NK-92 (cell line): ENCODE measurements around the gene EIF1B.

Experiments used
- DNase-seq: peaks from one replicate; lab custom pipeline; 2025; ENCODE audit not compliant: unreplicated experiment; lab: John Stamatoyannopoulos, UW

Gene EIF1B

GRCh38 chr3:40308725-40309417, 636 bp upstream of the EIF1B start:
- DNase-seq: no peak

- no peak for DNase-seq
These were observed 603 bp downstream of the EIF1B start for GRCh38 chr3:40309925-40310695.

- DNase-seq: no peak
These were observed 1.2 kb downstream of the EIF1B start for GRCh38 chr3:40310705-40311104.

GRCh38 chr3:40312661-40313226, 3.2 kb downstream of the EIF1B start:
- DNase-seq: no peak

- DNase-seq: no peak
These were observed 4.7 kb downstream of the EIF1B start for GRCh38 chr3:40313975-40314860.

- DNase-seq: no peak
These were observed 7.8 kb downstream of the EIF1B start for GRCh38 chr3:40317061-40317855.

- DNase-seq: no peak
These were observed 12.3 kb downstream of the EIF1B start for GRCh38 chr3:40321818-40322217.

- no peak for DNase-seq
These were observed 14.4 kb downstream of the EIF1B start for GRCh38 chr3:40323946-40324345.

GRCh38 chr3:40324621-40325020, 15.1 kb downstream of the EIF1B start:
- no peak for DNase-seq

GRCh38 chr3:40325465-40325864, 16.0 kb downstream of the EIF1B start:
- no peak for DNase-seq

GRCh38 chr3:40328374-40328773, 18.9 kb downstream of the EIF1B start:
- DNase-seq: no peak

- DNase-seq: no peak
These were observed 19.6 kb downstream of the EIF1B start for GRCh38 chr3:40329071-40329470.

- no peak for DNase-seq
These were observed 23.2 kb downstream of the EIF1B start for GRCh38 chr3:40332684-40333083.

GRCh38 chr3:40333416-40333815, 23.9 kb downstream of the EIF1B start:
- no peak for DNase-seq

GRCh38 chr3:40333852-40334251, 24.3 kb downstream of the EIF1B start:
- DNase-seq: no peak

GRCh38 chr3:40336101-40336500, 26.6 kb downstream of the EIF1B start:
- DNase-seq: no peak

- no peak for DNase-seq
These were observed 27.1 kb downstream of the EIF1B start for GRCh38 chr3:40336511-40337135.

- no peak for DNase-seq
These were observed 27.9 kb downstream of the EIF1B start for GRCh38 chr3:40337136-40338108.

- no peak for DNase-seq
These were observed 30.4 kb downstream of the EIF1B start for GRCh38 chr3:40339871-40340270.
